K562 (cell line): Measurements from ENCODE around the gene UQCC2. TPM values are rescaled to one million over a fixed set of nuclear protein-coding genes. Genes with fewer than 3 reads are reported as not detected.

Experiments
- ATAC-seq: fragments of 200-7000 bp; cut with Tn5 transposase; 3 replicates; pipeline ENCODE4 v1.9.1; 2020; ENCODE audit warnings: moderate library complexity
- BruUV-seq: library from RNA; stranded (reverse); fragments of 400-500 nt; replicated peaks from 2 replicates; lab custom pipeline; 2021; lab: Mats Ljungman, UMichigan
- CTCF ChIA-PET: fragments of 300-600 bp; formaldehyde crosslinking; extraction: SDS; loops from one replicate; lab custom pipeline; 2021; ENCODE audit warnings: low intra/inter-chr PET ratio; lab: Yijun Ruan, JAX
- POLR2A ChIA-PET: fragments of 300-600, 350-650 bp; sonication (Branson Sonifier 250); formaldehyde crosslinking; extraction: SDS; loops from one replicate; lab custom pipeline; 2021; ENCODE audit warnings: antibody characterized with exemption, inconsistent platforms; lab: Yijun Ruan, JAX
- DNase-seq, 4 experiments: peaks; one replicate each; pipeline versions ENCODE4 v3.0.0 to v3.0.0-alpha.2; 2011 to 2018; ENCODE audit warnings: low spot score in 3 of 4, mixed read lengths in 3 of 4; ENCODE audit errors: extremely low read depth in 1 of 4
- FAIRE-seq: peaks from 2 replicates; lab custom pipeline; 2011; peaks lifted over from hg19 to GRCh38; lab: Jason Lieb, UNC
- H2AFZ ChIP-seq: 2 replicates; pipeline ENCODE4 v1.6.0; 2011; ENCODE audit warnings: low read depth, low read length, control low read depth, inconsistent platforms
- H3K27ac ChIP-seq: fragments of 200-600 bp; 3 replicates; pipeline ENCODE4 v1.8.0; 2011; ENCODE audit warnings: low read depth, mild to moderate bottlenecking, control low read depth, inconsistent platforms, low read length, moderate library complexity, mixed read lengths; ENCODE audit errors: extremely low read depth
- H3K27me3 ChIP-seq, 2 experiments: fragments of 300-600 bp in 1 of 2; 2 replicates in 1 of 2; 3 replicates in 1 of 2; pipeline versions ENCODE4 v1.6.0 to v1.8.0; 2011; ENCODE audit warnings: inconsistent platforms in 2 of 2, low read length in 2 of 2, mild to moderate bottlenecking in 1 of 2, mixed read lengths in 1 of 2, moderate library complexity in 1 of 2; ENCODE audit not compliant: control insufficient read depth in 2 of 2, insufficient read depth in 2 of 2
- H3K36me3 ChIP-seq: fragments of 300-600 bp; 3 replicates; pipeline ENCODE4 v1.8.0; 2011; ENCODE audit warnings: mild to moderate bottlenecking, low read length, inconsistent platforms; ENCODE audit not compliant: control insufficient read depth, insufficient read depth
- H3K4me1 ChIP-seq, 2 experiments: fragments of 200-600 bp in 1 of 2; replicated peaks in 1 of 2; 2 replicates in 1 of 2; 3 replicates in 1 of 2; pipeline versions ENCODE4 v1.5.1 to v1.8.0; 2011; ENCODE audit warnings: inconsistent platforms in 2 of 2, low read length in 2 of 2, mild to moderate bottlenecking in 1 of 2, mixed read lengths in 1 of 2, moderate library complexity in 1 of 2; ENCODE audit not compliant: control insufficient read depth in 2 of 2, insufficient read depth in 2 of 2
- H3K4me2 ChIP-seq: 2 replicates; pipeline ENCODE4 v1.6.1; 2011; ENCODE audit warnings: low read length, control low read depth, inconsistent platforms, mixed read lengths; ENCODE audit not compliant: insufficient read depth
- H3K4me3 ChIP-seq: fragments of 200-600 bp; sonication (generic), shearing (Covaris generic); 2 replicates; pipeline ENCODE4 v1.5.1; 2016; ENCODE audit warnings: control low read depth, inconsistent platforms
- H3K79me2 ChIP-seq: fragments of 200-600 bp; 3 replicates; pipeline ENCODE4 v1.8.0; 2011; ENCODE audit warnings: low read length, inconsistent platforms; ENCODE audit not compliant: control insufficient read depth, insufficient read depth
- H3K9ac ChIP-seq, 2 experiments: 2 replicates each; pipeline versions ENCODE4 v1.6.0 to v1.6.1; 2011; ENCODE audit warnings: low read depth in 2 of 2, low read length in 2 of 2, control low read depth in 1 of 2, inconsistent platforms in 1 of 2, mild to moderate bottlenecking in 1 of 2, mixed read lengths in 1 of 2; ENCODE audit not compliant: insufficient read depth in 1 of 2
- H3K9me1 ChIP-seq: one replicate; pipeline ENCODE4 v1.6.0; 2011; ENCODE audit warnings: inconsistent platforms, mild to moderate bottlenecking, low read length, moderate library complexity; ENCODE audit not compliant: control insufficient read depth, insufficient read depth
- H3K9me3 ChIP-seq: replicated peaks from 2 replicates; pipeline ENCODE4 v1.5.1; 2011; ENCODE audit warnings: low read depth, low read length, inconsistent platforms; ENCODE audit not compliant: control insufficient read depth, insufficient read depth
- H4K20me1 ChIP-seq: replicated peaks from 2 replicates; pipeline ENCODE4 v1.6.1; 2011; ENCODE audit warnings: low read length, inconsistent platforms, mixed read lengths; ENCODE audit not compliant: control insufficient read depth, insufficient read depth
- HOMEZ ChIP-seq: fragments of 250-450 bp; sonication (Bioruptor Pico); IDR thresholded peaks from 2 replicates; pipeline ENCODE4 v1.4.0; 2020; ENCODE audit warnings: mild to moderate bottlenecking, moderate library complexity
- POLR2G ChIP-seq: fragments of 200-400 bp; formaldehyde crosslinking; IDR thresholded peaks from 2 replicates; pipeline ENCODE4 v1.6.1; 2017; ENCODE audit warnings: low read depth, mild to moderate bottlenecking, antibody characterized with exemption, low read length, moderate library complexity
- ZNF444 ChIP-seq: fragments of 250-450 bp; sonication (Bioruptor Pico); IDR thresholded peaks from 2 replicates; pipeline ENCODE4 v1.4.0; 2020; ENCODE audit warnings: mild to moderate bottlenecking, moderate library complexity
- WGBS: fragments of 100-300 bp; shearing (Covaris generic); methylation state at CpG from one replicate; pipeline ENCODE4 v1.1.6; 2016; ENCODE audit warnings: low coverage, mixed read lengths; ENCODE audit not compliant: insufficient coverage; ENCODE audit errors: missing lambda C conversion rate; 5-methylcytosine and 5-hydroxymethylcytosine counted together
- in situ Hi-C: fragments of 300-500 bp; cut with MboI; formaldehyde crosslinking; loops from 4 replicates; pipeline ENCODE4 v1.15.0; 2018; ENCODE audit warnings: inconsistent platforms, mixed read lengths
- intact Hi-C: fragments of 100-400 bp; cut with micrococcal nuclease; formaldehyde crosslinking; loops from 2 replicates; pipeline ENCODE4 v1.14.2; 2022
- polyA plus RNA-seq, 8 experiments: library from polyadenylated mRNA; depleted of rRNA in 4 of 8; stranded (reverse) in 5 of 8; unstranded in 3 of 8; fragments of >200 nt; fragmentation: Nextera tagmentation in 2 of 8; fragmentation: Illumina TruSeq in 1 of 8; extraction: Ambion mirVana in 2 of 8; extraction: Trizol in 1 of 8; gene quantifications; 2 replicates each; pipeline versions ENCODE4 v1.2.1 to v1.2.3, GENCODE V29; 2011 to 2014; ENCODE audit warnings: inconsistent platforms in 1 of 8, missing spikeins in 1 of 8
- total RNA-seq, 7 experiments: library from RNA; depleted of rRNA in 6 of 7; stranded (reverse); fragments of >200 nt in 6 of 7; fragmentation: Illumina TruSeq in 2 of 7; extraction: Trizol in 2 of 7; gene quantifications; 2 replicates each; pipeline versions ENCODE4 v1.2.1 to v1.2.3, GENCODE V29; 2011 to 2021; ENCODE audit warnings: low replicate concordance in 1 of 7
- TF ChIP-seq, protein P1 (sequence below): sonication (generic); formaldehyde crosslinking; IDR thresholded peaks from 2 replicates; pipeline ENCODE4 v1.8.1; 2023; ENCODE audit warnings: mild to moderate bottlenecking, missing genetic modification reagents

UQCC2 gene
- total and polyA plus RNA-seq, 9 of the 15 experiments (the other 6 are each of a cell fraction or from before 2014, with no cell fraction given) = 58.5 to 927 (median 158) TPM

DNA sequence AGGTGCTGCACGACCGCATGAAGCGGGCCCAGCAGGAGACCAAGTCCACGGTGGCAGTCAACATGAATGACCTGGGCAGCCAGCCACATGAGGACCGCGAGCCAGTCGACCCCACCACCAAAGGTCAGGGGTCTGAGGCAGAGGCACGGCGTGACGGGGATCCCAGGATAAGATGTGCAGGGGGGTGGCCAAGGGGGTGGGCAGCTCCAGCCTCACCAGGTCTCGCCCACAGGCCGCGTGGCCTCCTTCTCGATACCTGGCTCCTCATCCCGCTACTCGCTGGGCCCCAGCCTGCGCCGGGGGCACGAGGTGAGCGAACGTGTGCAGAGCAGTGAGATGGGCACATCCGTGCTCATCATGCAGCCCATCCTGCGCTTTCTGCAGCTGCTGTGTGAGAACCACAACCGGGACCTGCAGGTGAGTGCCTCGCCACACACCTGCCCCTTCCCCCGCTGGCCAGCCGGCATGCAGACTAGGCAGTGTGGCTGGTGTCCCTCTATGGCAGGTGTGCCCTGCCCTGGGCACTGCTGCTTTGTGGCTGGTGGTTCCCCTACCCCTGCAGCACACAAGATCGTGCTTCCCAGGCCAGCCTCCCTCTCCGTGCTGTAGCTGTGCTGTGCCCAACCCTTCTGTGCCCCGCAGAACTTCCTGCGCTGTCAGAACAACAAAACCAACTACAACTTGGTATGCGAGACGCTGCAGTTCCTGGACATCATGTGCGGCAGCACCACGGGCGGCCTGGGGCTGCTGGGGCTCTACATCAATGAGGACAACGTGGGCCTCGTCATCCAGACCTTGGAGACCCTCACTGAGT lies 25.9 kb downstream of the UQCC2 start:
- Histone ChIP-seq H3K27ac (no peak overlapping the region), H3K9ac (no peak overlapping the region), H3K79me2 (no peaks in the 10 kb centered on the region), H3K4me2 (no peak overlapping the region), H3K36me3 (peaks cover 91% of the 10 kb centered on the region; the same call in 2 of the 3 replicates), H2AFZ (no peak overlapping the region), H3K27me3 (no peaks in the 10 kb centered on the region), H3K9me1 (no peaks in the 10 kb centered on the region), H3K4me3 (no peak overlapping the region), H3K4me1 (peaks cover 0 to 7% of the 10 kb centered on the region in 2 experiments; a peak in 1 of 5 replicates), H4K20me1 (no peaks in the 10 kb centered on the region), H3K9me3 (no peaks in the 10 kb centered on the region)
- no peak for FAIRE-seq
- intact Hi-C loops = no loop called here
- BruUV-seq = no TSS peak
- no peak for ATAC-seq
- TF ChIP-seq POLR2G = peak; percentile 33; the same call in 1 of the 2 replicates
- TF ChIP-seq HOMEZ (CRISPR knock-in tag) = no peak
- TF ChIP-seq ZNF444 (CRISPR knock-in tag) = no peak
- TF ChIP-seq, protein P1, sequence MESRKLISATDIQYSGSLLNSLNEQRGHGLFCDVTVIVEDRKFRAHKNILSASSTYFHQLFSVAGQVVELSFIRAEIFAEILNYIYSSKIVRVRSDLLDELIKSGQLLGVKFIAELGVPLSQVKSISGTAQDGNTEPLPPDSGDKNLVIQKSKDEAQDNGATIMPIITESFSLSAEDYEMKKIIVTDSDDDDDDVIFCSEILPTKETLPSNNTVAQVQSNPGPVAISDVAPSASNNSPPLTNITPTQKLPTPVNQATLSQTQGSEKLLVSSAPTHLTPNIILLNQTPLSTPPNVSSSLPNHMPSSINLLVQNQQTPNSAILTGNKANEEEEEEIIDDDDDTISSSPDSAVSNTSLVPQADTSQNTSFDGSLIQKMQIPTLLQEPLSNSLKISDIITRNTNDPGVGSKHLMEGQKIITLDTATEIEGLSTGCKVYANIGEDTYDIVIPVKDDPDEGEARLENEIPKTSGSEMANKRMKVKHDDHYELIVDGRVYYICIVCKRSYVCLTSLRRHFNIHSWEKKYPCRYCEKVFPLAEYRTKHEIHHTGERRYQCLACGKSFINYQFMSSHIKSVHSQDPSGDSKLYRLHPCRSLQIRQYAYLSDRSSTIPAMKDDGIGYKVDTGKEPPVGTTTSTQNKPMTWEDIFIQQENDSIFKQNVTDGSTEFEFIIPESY (CRISPR knock-in tag) = peak; percentile 53; the same call in 1 of the 2 replicates
- in situ Hi-C loops = no loop called here
- ChIA-PET POLR2A (interaction anchor here (1.4 kb wide), 1 partner anchor 9 kb away, joined by 6 read pairs; no protein-coding TSS in a partner anchor), CTCF (no interaction called here)
- 88% methylated on average over 34 of the region's 38 CpGs for WGBS
- no peak for DNase-seq
